ENCODE measurements around the gene RBP3. TPM values are rescaled to one million over a fixed set of nuclear protein-coding genes. Genes with fewer than 3 reads are reported as not detected.

The RBP3 gene
- total RNA-seq, 1 donor from 2014 or later, result not detected

DNA sequence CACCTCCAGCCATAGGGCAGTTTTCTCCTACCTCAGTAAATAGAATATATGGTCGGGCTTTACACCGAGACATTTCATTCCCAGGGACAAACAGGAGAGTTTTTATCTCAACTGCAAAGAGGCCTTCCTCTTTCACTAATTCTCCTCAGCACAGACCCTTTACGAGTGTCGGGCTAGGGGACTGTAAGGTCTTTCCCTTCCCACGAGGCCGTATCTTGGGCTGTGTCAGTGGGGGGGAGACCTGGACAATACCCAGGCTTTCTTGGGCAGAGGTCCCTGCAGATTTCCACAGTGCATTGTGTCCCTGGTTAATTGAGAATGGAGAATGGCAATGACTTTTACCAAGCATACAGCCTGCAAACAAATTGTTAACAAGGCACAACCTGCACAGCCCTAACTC, 49.1 kb downstream of the RBP3 start:
- Histone ChIP-seq H3K4me3 (no peak overlapping the region), H3K4me1 (no peaks in the 10 kb centered on the region), H3F3A (ENCODE audit: low read depth) (no peaks in the 10 kb centered on the region), H3K27me3 (no peaks in the 10 kb centered on the region), H4K20me1 (ENCODE audit: low read depth) (no peaks in the 10 kb centered on the region), H3K9ac (no peak overlapping the region), H2AFZ (replicated peaks) (no peak overlapping the region), H3K79me2 (ENCODE audit: low read depth) (no peaks in the 10 kb centered on the region), H3K9me3 (ENCODE audit: low read depth) (no peaks in the 10 kb centered on the region), H3K27ac (no peak overlapping the region), H3K36me3 (no peaks in the 10 kb centered on the region), H3K4me2 (no peak overlapping the region)
- no peak for DNase-seq (ENCODE audit: low spot score)
- Mint-ChIP-seq H3K27ac (no peak overlapping the region), H3K36me3 (no peaks in the 10 kb centered on the region), H3K27me3 (ENCODE audit: insufficient read depth, low read depth) (no peaks in the 10 kb centered on the region), H3K4me1 (peaks cover 9% of the 10 kb centered on the region), H3K9me3 (no peaks in the 10 kb centered on the region), H3K4me3 (no peak overlapping the region)
- TF ChIP-seq EZH2 (IDR thresholded peaks at IDR 0.05), result no peak
- TF ChIP-seq CTCF (IDR thresholded peaks at IDR 0.05), result no peak
- TF ChIP-seq EZH2phosphoT487 (IDR thresholded peaks at IDR 0.05), result no peak

GRCh38 chr10:47400251-47400650, 52.1 kb downstream of the RBP3 start:
- H3K27ac Mint-ChIP-seq, result no peak overlapping the region
- H3K4me3 Mint-ChIP-seq, result no peak overlapping the region
- H3K27me3 ChIP-seq, result no peaks in the 10 kb centered on the region
- no peak overlapping the region for H3K4me2 ChIP-seq
- no peak overlapping the region for H3K27ac ChIP-seq
- H3K4me1 Mint-ChIP-seq, result peaks cover 32% of the 10 kb centered on the region
- no peaks in the 10 kb centered on the region for H3K36me3 ChIP-seq
- no peaks in the 10 kb centered on the region for H4K20me1 ChIP-seq (ENCODE audit: low read depth)
- DNase-seq (ENCODE audit: low spot score), result no peak
- no peak overlapping the region for H2AFZ ChIP-seq (replicated peaks)
- no peaks in the 10 kb centered on the region for H3K9me3 Mint-ChIP-seq
- no peak overlapping the region for H3K9ac ChIP-seq
- H3K27me3 Mint-ChIP-seq (ENCODE audit: insufficient read depth, low read depth), result peaks cover 10% of the 10 kb centered on the region
- no peaks in the 10 kb centered on the region for H3K79me2 ChIP-seq (ENCODE audit: low read depth)
- no peak overlapping the region for H3K4me3 ChIP-seq
- TF ChIP-seq EZH2 (IDR thresholded peaks at IDR 0.05) (no peak), EZH2phosphoT487 (IDR thresholded peaks at IDR 0.05) (no peak), CTCF (IDR thresholded peaks at IDR 0.05) (no peak)
- no peaks in the 10 kb centered on the region for H3F3A ChIP-seq (ENCODE audit: low read depth)
- H3K9me3 ChIP-seq (ENCODE audit: low read depth), result no peaks in the 10 kb centered on the region
- H3K4me1 ChIP-seq, result no peaks in the 10 kb centered on the region
- H3K36me3 Mint-ChIP-seq, result no peaks in the 10 kb centered on the region

DNA sequence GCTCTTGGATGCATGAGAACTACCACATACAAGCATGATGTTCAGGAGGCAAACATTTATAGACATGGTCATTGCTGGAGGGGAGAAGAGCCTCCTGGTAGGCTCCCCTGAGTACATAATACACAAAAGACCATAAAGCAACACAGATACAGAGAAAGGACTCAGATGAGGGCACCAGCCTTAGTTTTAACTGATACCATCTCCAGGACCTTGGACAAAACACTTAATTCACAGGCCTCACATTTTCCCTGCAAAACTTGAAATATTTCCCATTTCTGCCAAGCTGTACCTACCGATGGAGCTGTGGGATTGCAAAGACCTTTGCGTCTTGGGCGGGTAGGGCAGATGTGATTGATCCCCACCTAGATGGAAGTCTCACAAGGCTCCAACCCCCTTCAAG, 52.6 kb downstream of the RBP3 start:
- no peak overlapping the region for H2AFZ ChIP-seq (replicated peaks)
- Mint-ChIP-seq H3K27me3 (ENCODE audit: insufficient read depth, low read depth) (peaks cover 10% of the 10 kb centered on the region), H3K9me3 (no peaks in the 10 kb centered on the region), H3K27ac (no peak overlapping the region), H3K4me3 (no peak overlapping the region), H3K4me1 (peaks cover 32% of the 10 kb centered on the region), H3K36me3 (no peaks in the 10 kb centered on the region)
- no peaks in the 10 kb centered on the region for H3K4me1 ChIP-seq
- no peaks in the 10 kb centered on the region for H3K79me2 ChIP-seq (ENCODE audit: low read depth)
- H3F3A ChIP-seq (ENCODE audit: low read depth), result no peaks in the 10 kb centered on the region
- no peak overlapping the region for H3K4me2 ChIP-seq
- no peak overlapping the region for H3K9ac ChIP-seq
- TF ChIP-seq EZH2phosphoT487 (IDR thresholded peaks at IDR 0.05) (no peak), EZH2 (IDR thresholded peaks at IDR 0.05) (no peak), CTCF (IDR thresholded peaks at IDR 0.05) (no peak)
- H4K20me1 ChIP-seq (ENCODE audit: low read depth), result no peaks in the 10 kb centered on the region
- no peaks in the 10 kb centered on the region for H3K27me3 ChIP-seq
- no peak for DNase-seq (ENCODE audit: low spot score)
- H3K36me3 ChIP-seq, result no peaks in the 10 kb centered on the region
- H3K9me3 ChIP-seq (ENCODE audit: low read depth), result no peaks in the 10 kb centered on the region
- H3K4me3 ChIP-seq, result no peak overlapping the region
- H3K27ac ChIP-seq, result no peak overlapping the region
